Measurements from ENCODE around the gene MAD1L1. TPM values are rescaled to one million over a fixed set of nuclear protein-coding genes. Genes with fewer than 3 reads are reported as not detected.

Gene MAD1L1
- total RNA-seq, 1 experiment from 2014 or later: 46.7 TPM

- ChIA-PET POLR2A (ENCODE audit: low non-redundant PET) (no interaction called here), CTCF (no interaction called here)
- BruUV-seq (replicated peaks): no TSS peak
- TF ChIP-seq EZH2 (IDR thresholded peaks at IDR 0.05; ENCODE audit: borderline replicate concordance, low read depth, low read length, poor library complexity, severe bottlenecking): no peak
- TF ChIP-seq CTCF (conservative IDR thresholded peaks at IDR 0.05; ENCODE audit: low read depth, low read length): no peak
- Histone ChIP-seq H3K4me3 (ENCODE audit: low read depth, low read length, poor library complexity, severe bottlenecking) (no peak overlapping the region), H3K27me3 (replicated peaks; ENCODE audit: insufficient read depth, low read depth, low read length, poor library complexity) (no peaks in the 10 kb centered on the region), H3K4me1 (ENCODE audit: insufficient read depth, low read length, poor library complexity, severe bottlenecking) (peaks cover 43% of the 10 kb centered on the region), H3K9me3 (ENCODE audit: low read depth, low read length, poor library complexity, severe bottlenecking) (no peaks in the 10 kb centered on the region), H3K36me3 (ENCODE audit: insufficient read depth, low read length, poor library complexity, severe bottlenecking) (no peaks in the 10 kb centered on the region), H3K27ac (ENCODE audit: low read depth, low read length, poor library complexity, severe bottlenecking) (no peak overlapping the region)
- DNase-seq (ENCODE audit: low spot score): no peak
- intact Hi-C loops (cut with micrococcal nuclease; ENCODE audit: unreplicated experiment): no loop called here
These were observed 125.8 kb downstream of the MAD1L1 start for GRCh38 chr7:2106924-2107323.

- H3K36me3 ChIP-seq (ENCODE audit: insufficient read depth, low read length, poor library complexity, severe bottlenecking): no peaks in the 10 kb centered on the region
- no peak overlapping the region for H3K27ac ChIP-seq (ENCODE audit: low read depth, low read length, poor library complexity, severe bottlenecking)
- no peak overlapping the region for H3K4me3 ChIP-seq (ENCODE audit: low read depth, low read length, poor library complexity, severe bottlenecking)
- no peaks in the 10 kb centered on the region for H3K27me3 ChIP-seq (replicated peaks; ENCODE audit: insufficient read depth, low read depth, low read length, poor library complexity)
- no peaks in the 10 kb centered on the region for H3K9me3 ChIP-seq (ENCODE audit: low read depth, low read length, poor library complexity, severe bottlenecking)
- peaks cover 43% of the 10 kb centered on the region for H3K4me1 ChIP-seq (ENCODE audit: insufficient read depth, low read length, poor library complexity, severe bottlenecking)
- ChIA-PET CTCF (no interaction called here), POLR2A (ENCODE audit: low non-redundant PET) (no interaction called here)
- no TSS peak for BruUV-seq (replicated peaks)
- DNase-seq (ENCODE audit: low spot score): no peak
- intact Hi-C loops (cut with micrococcal nuclease; ENCODE audit: unreplicated experiment): no loop called here
- TF ChIP-seq EZH2 (IDR thresholded peaks at IDR 0.05; ENCODE audit: borderline replicate concordance, low read depth, low read length, poor library complexity, severe bottlenecking) (no peak), CTCF (conservative IDR thresholded peaks at IDR 0.05; ENCODE audit: low read depth, low read length) (no peak)
These were observed 126.3 kb downstream of the MAD1L1 start for GRCh38 chr7:2106440-2106839.

GRCh38 chr7:2105917-2106316, 126.8 kb downstream of the MAD1L1 start:
- BruUV-seq (replicated peaks): no TSS peak
- peaks cover 43% of the 10 kb centered on the region for H3K4me1 ChIP-seq (ENCODE audit: insufficient read depth, low read length, poor library complexity, severe bottlenecking)
- no peak for TF ChIP-seq EZH2 (IDR thresholded peaks at IDR 0.05; ENCODE audit: borderline replicate concordance, low read depth, low read length, poor library complexity, severe bottlenecking)
- no peak for TF ChIP-seq CTCF (conservative IDR thresholded peaks at IDR 0.05; ENCODE audit: low read depth, low read length)

More at GRCh38 chr7:2105917-2106316, 126.8 kb downstream of the MAD1L1 start:
- DNase-seq (ENCODE audit: low spot score): no peak
- ChIA-PET CTCF (no interaction called here), POLR2A (ENCODE audit: low non-redundant PET) (no interaction called here)
- no peak overlapping the region for H3K4me3 ChIP-seq (ENCODE audit: low read depth, low read length, poor library complexity, severe bottlenecking)
- no peaks in the 10 kb centered on the region for H3K9me3 ChIP-seq (ENCODE audit: low read depth, low read length, poor library complexity, severe bottlenecking)
- H3K27ac ChIP-seq (ENCODE audit: low read depth, low read length, poor library complexity, severe bottlenecking): no peak overlapping the region
- intact Hi-C loops (cut with micrococcal nuclease; ENCODE audit: unreplicated experiment): no loop called here
- no peaks in the 10 kb centered on the region for H3K36me3 ChIP-seq (ENCODE audit: insufficient read depth, low read length, poor library complexity, severe bottlenecking)
- H3K27me3 ChIP-seq (replicated peaks; ENCODE audit: insufficient read depth, low read depth, low read length, poor library complexity): no peaks in the 10 kb centered on the region
